Astrocyte (in vitro differentiated cells and primary cell): ENCODE data around the gene KAT7. TPM values are rescaled to one million over a fixed set of nuclear protein-coding genes. Genes with fewer than 3 reads are reported as not detected.
A peak's percentile ranks its signal among the peaks of the same experiment; 100 is the strongest.

Experiments
- DNase-seq: peaks from one replicate; pipeline ENCODE4 v3.0.0-alpha.2; 2010; ENCODE audit warnings: low read depth
- FAIRE-seq: peaks from 2 replicates; lab custom pipeline; 2011; peaks lifted over from hg19 to GRCh38; lab: Jason Lieb, UNC
- H2AFZ ChIP-seq: 2 replicates; pipeline ENCODE4 v1.6.0; 2012; ENCODE audit warnings: low read depth, low read length, inconsistent platforms
- H3K27ac ChIP-seq: 2 replicates; pipeline ENCODE4 v1.5.1; 2011; ENCODE audit warnings: low read depth, low read length, inconsistent platforms
- H3K27me3 ChIP-seq: 2 replicates; pipeline ENCODE4 v1.6.0; 2011; ENCODE audit warnings: low read length, inconsistent platforms; ENCODE audit not compliant: insufficient read depth
- H3K36me3 ChIP-seq: 2 replicates; pipeline ENCODE4 v1.5.1; 2011; ENCODE audit warnings: low read length, inconsistent platforms; ENCODE audit not compliant: insufficient read depth
- H3K4me1 ChIP-seq: 2 replicates; pipeline ENCODE4 v1.5.1; 2011; ENCODE audit warnings: low read length, inconsistent platforms; ENCODE audit not compliant: insufficient read depth
- H3K4me2 ChIP-seq: 2 replicates; pipeline ENCODE4 v1.6.0; 2012; ENCODE audit warnings: low read length, inconsistent platforms
- H3K4me3 ChIP-seq: 2 replicates; pipeline ENCODE4 v1.5.1; 2011; ENCODE audit warnings: low read depth, mild to moderate bottlenecking, low read length, inconsistent platforms; ENCODE audit not compliant: insufficient read depth
- H3K79me2 ChIP-seq: 2 replicates; pipeline ENCODE4 v1.6.0; 2012; ENCODE audit warnings: mild to moderate bottlenecking, low read length, inconsistent platforms; ENCODE audit not compliant: insufficient read depth
- H3K9ac ChIP-seq: 2 replicates; pipeline ENCODE4 v1.6.0; 2012; ENCODE audit warnings: mild to moderate bottlenecking, low read length, inconsistent platforms
- H3K9me3 ChIP-seq: 2 replicates; pipeline ENCODE4 v1.5.1; 2012; ENCODE audit warnings: low read depth, mild to moderate bottlenecking, low read length, inconsistent platforms; ENCODE audit not compliant: insufficient read depth
- H4K20me1 ChIP-seq: 2 replicates; pipeline ENCODE4 v1.6.0; 2012; ENCODE audit warnings: low read length, inconsistent platforms; ENCODE audit not compliant: insufficient read depth
- H3K27ac Mint-ChIP-seq: one replicate; pipeline ENCODE4 v1.8.0; 2021; ENCODE audit warnings: mild to moderate bottlenecking, mixed read lengths; ENCODE audit not compliant: unreplicated experiment
- H3K27me3 Mint-ChIP-seq: one replicate; pipeline ENCODE4 v1.8.0; 2021; ENCODE audit warnings: low read depth, mixed read lengths; ENCODE audit not compliant: unreplicated experiment
- H3K36me3 Mint-ChIP-seq: one replicate; pipeline ENCODE4 v1.8.0; 2021; ENCODE audit warnings: low read depth, mixed read lengths; ENCODE audit not compliant: unreplicated experiment
- H3K4me1 Mint-ChIP-seq: one replicate; pipeline ENCODE4 v1.8.0; 2021; ENCODE audit warnings: low read depth, mixed read lengths; ENCODE audit not compliant: unreplicated experiment
- H3K4me3 Mint-ChIP-seq: one replicate; pipeline ENCODE4 v1.8.0; 2021; ENCODE audit warnings: mild to moderate bottlenecking, moderate library complexity, mixed read lengths; ENCODE audit not compliant: unreplicated experiment
- H3K9me3 Mint-ChIP-seq: one replicate; pipeline ENCODE4 v1.8.0; 2021; ENCODE audit warnings: mild to moderate bottlenecking, mixed read lengths; ENCODE audit not compliant: unreplicated experiment
- EZH2 ChIP-seq: IDR thresholded peaks from 2 replicates; pipeline ENCODE4 v1.6.1; 2012; ENCODE audit warnings: mild to moderate bottlenecking, low read length, inconsistent platforms; ENCODE audit not compliant: insufficient read depth
- total RNA-seq: library from RNA; stranded (reverse); gene quantifications from 2 replicates; pipeline ENCODE4 v1.2.1, GENCODE V29; 2021
- TF ChIP-seq, protein P1 (sequence below): IDR thresholded peaks from 2 replicates; pipeline ENCODE4 v1.5.1; 2011; ENCODE audit warnings: low read depth, mild to moderate bottlenecking, inconsistent platforms, low read length, moderate library complexity; ENCODE audit not compliant: insufficient read depth

The KAT7 gene
- total RNA-seq, 1 donor from 2014 or later, result 42.0 TPM

- Histone ChIP-seq H2AFZ (no peak overlapping the region), H3K79me2 (peaks cover 11% of the 10 kb centered on the region), H3K9ac (no peak overlapping the region), H3K27me3 (no peaks in the 10 kb centered on the region), H3K4me3 (no peak overlapping the region), H3K4me2 (no peak overlapping the region), H3K9me3 (no peaks in the 10 kb centered on the region), H3K36me3 (peaks cover 74% of the 10 kb centered on the region), H3K4me1 (no peaks in the 10 kb centered on the region), H3K27ac (no peak overlapping the region), H4K20me1 (peaks cover 7% of the 10 kb centered on the region)
- TF ChIP-seq, protein P1, sequence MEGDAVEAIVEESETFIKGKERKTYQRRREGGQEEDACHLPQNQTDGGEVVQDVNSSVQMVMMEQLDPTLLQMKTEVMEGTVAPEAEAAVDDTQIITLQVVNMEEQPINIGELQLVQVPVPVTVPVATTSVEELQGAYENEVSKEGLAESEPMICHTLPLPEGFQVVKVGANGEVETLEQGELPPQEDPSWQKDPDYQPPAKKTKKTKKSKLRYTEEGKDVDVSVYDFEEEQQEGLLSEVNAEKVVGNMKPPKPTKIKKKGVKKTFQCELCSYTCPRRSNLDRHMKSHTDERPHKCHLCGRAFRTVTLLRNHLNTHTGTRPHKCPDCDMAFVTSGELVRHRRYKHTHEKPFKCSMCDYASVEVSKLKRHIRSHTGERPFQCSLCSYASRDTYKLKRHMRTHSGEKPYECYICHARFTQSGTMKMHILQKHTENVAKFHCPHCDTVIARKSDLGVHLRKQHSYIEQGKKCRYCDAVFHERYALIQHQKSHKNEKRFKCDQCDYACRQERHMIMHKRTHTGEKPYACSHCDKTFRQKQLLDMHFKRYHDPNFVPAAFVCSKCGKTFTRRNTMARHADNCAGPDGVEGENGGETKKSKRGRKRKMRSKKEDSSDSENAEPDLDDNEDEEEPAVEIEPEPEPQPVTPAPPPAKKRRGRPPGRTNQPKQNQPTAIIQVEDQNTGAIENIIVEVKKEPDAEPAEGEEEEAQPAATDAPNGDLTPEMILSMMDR, result no peak
- TF ChIP-seq EZH2, result no peak
- H3K27ac Mint-ChIP-seq, result no peak overlapping the region
- H3K4me3 Mint-ChIP-seq, result no peak overlapping the region
- H3K36me3 Mint-ChIP-seq, result peaks cover 19% of the 10 kb centered on the region
- DNase-seq, result no peak
- no peaks in the 10 kb centered on the region for H3K9me3 Mint-ChIP-seq
- FAIRE-seq, result no peak
- peaks cover 10% of the 10 kb centered on the region for H3K4me1 Mint-ChIP-seq
- H3K27me3 Mint-ChIP-seq, result no peaks in the 10 kb centered on the region
Observed at GRCh38 chr17:49821466-49821865, 33.0 kb downstream of the KAT7 start.

GRCh38 chr17:49821916-49822315, 33.4 kb downstream of the KAT7 start:
- Histone ChIP-seq H3K27me3 (no peaks in the 10 kb centered on the region), H3K9me3 (no peaks in the 10 kb centered on the region), H3K27ac (no peak overlapping the region), H3K36me3 (peaks cover 74% of the 10 kb centered on the region), H3K79me2 (peaks cover 11% of the 10 kb centered on the region), H4K20me1 (peaks cover 7% of the 10 kb centered on the region), H3K9ac (no peak overlapping the region), H2AFZ (no peak overlapping the region), H3K4me3 (no peak overlapping the region), H3K4me2 (no peak overlapping the region), H3K4me1 (no peaks in the 10 kb centered on the region)
- no peak overlapping the region for H3K4me3 Mint-ChIP-seq
- peaks cover 9% of the 10 kb centered on the region for H3K4me1 Mint-ChIP-seq
- H3K27me3 Mint-ChIP-seq, result no peaks in the 10 kb centered on the region
- no peaks in the 10 kb centered on the region for H3K9me3 Mint-ChIP-seq
- TF ChIP-seq, protein P1, result no peak
- no peak for TF ChIP-seq EZH2
- H3K27ac Mint-ChIP-seq, result no peak overlapping the region
- FAIRE-seq, result no peak
- DNase-seq, result no peak
- peaks cover 21% of the 10 kb centered on the region for H3K36me3 Mint-ChIP-seq

DNA sequence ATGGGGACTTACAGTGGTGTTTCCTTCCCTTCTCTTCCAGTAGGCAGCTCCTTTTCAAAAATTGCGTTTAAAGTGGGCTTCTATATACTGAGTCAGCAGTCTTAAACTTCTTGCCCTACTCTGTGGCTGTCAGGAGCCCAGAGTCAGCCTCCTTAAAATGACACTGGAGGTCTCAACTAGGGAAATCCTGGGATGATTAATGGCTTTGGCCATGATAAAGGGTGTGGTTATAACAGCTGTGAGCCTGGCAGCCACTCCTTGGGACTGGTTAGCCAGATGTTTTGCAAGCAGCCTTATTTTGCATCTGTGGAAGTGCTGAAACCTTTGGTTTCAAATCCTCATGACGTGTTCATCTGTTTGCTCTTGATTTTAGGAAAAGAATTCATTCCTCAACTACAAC, 34.3 kb downstream of the KAT7 start:
- no peak overlapping the region for H3K4me3 Mint-ChIP-seq
- Histone ChIP-seq H3K9ac (no peak overlapping the region), H2AFZ (no peak overlapping the region), H3K27me3 (no peaks in the 10 kb centered on the region), H3K9me3 (no peaks in the 10 kb centered on the region), H3K4me1 (no peaks in the 10 kb centered on the region), H3K4me2 (no peak overlapping the region), H3K79me2 (peaks cover 7% of the 10 kb centered on the region), H3K4me3 (no peak overlapping the region), H3K36me3 (peaks cover 75% of the 10 kb centered on the region), H4K20me1 (peaks cover 7% of the 10 kb centered on the region), H3K27ac (no peak overlapping the region)
- H3K27me3 Mint-ChIP-seq, result no peaks in the 10 kb centered on the region
- no peak overlapping the region for H3K27ac Mint-ChIP-seq
- peaks cover 9% of the 10 kb centered on the region for H3K4me1 Mint-ChIP-seq
- FAIRE-seq, result peak; percentile 63
- DNase-seq, result no peak
- peaks cover 29% of the 10 kb centered on the region for H3K36me3 Mint-ChIP-seq
- no peak for TF ChIP-seq EZH2
- TF ChIP-seq, protein P1, result no peak
- H3K9me3 Mint-ChIP-seq, result no peaks in the 10 kb centered on the region
